IgD-negative memory B cell (primary cell): ENCODE results near the gene SHROOM1. TPM values are rescaled to one million over a fixed set of nuclear protein-coding genes. Genes with fewer than 3 reads are reported as not detected.

Source experiments
- H3K27ac Mint-ChIP-seq, 3 donors: one replicate each; pipeline ENCODE4 v1.8.0; 2020 to 2022; ENCODE audit warnings: mild to moderate bottlenecking in 3 of 3, mixed read lengths in 3 of 3, moderate library complexity in 1 of 3
- H3K27me3 Mint-ChIP-seq: one replicate; pipeline ENCODE4 v1.8.0; 2021; ENCODE audit warnings: mixed read lengths
- H3K36me3 Mint-ChIP-seq: one replicate; pipeline ENCODE4 v1.8.0; 2020; ENCODE audit warnings: mild to moderate bottlenecking, mixed read lengths
- H3K4me1 Mint-ChIP-seq, 3 donors: one replicate each; pipeline ENCODE4 v1.8.0; 2020 to 2022; ENCODE audit warnings: mixed read lengths in 3 of 3, mild to moderate bottlenecking in 1 of 3
- H3K4me3 Mint-ChIP-seq, 4 donors: one replicate each; pipeline ENCODE4 v1.8.0; 2020 to 2022; ENCODE audit warnings: mild to moderate bottlenecking in 4 of 4, mixed read lengths in 4 of 4, moderate library complexity in 3 of 4
- H3K9me3 Mint-ChIP-seq, 3 donors: one replicate each; pipeline ENCODE4 v1.8.0; 2020 to 2021; ENCODE audit warnings: mixed read lengths in 3 of 3, mild to moderate bottlenecking in 1 of 3
- polyA plus RNA-seq: library from polyadenylated mRNA; unstranded; fragments of 300-500 nt; fragmentation: Illumina TruSeq; gene quantifications from one replicate; pipeline ENCODE4 v1.2.3, GENCODE V29; 2021

The SHROOM1 gene, protein sequence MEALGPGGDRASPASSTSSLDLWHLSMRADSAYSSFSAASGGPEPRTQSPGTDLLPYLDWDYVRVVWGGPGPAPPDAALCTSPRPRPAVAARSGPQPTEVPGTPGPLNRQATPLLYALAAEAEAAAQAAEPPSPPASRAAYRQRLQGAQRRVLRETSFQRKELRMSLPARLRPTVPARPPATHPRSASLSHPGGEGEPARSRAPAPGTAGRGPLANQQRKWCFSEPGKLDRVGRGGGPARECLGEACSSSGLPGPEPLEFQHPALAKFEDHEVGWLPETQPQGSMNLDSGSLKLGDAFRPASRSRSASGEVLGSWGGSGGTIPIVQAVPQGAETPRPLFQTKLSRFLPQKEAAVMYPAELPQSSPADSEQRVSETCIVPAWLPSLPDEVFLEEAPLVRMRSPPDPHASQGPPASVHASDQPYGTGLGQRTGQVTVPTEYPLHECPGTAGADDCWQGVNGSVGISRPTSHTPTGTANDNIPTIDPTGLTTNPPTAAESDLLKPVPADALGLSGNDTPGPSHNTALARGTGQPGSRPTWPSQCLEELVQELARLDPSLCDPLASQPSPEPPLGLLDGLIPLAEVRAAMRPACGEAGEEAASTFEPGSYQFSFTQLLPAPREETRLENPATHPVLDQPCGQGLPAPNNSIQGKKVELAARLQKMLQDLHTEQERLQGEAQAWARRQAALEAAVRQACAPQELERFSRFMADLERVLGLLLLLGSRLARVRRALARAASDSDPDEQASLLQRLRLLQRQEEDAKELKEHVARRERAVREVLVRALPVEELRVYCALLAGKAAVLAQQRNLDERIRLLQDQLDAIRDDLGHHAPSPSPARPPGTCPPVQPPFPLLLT
- 0.70 TPM for polyA plus RNA-seq

DNA sequence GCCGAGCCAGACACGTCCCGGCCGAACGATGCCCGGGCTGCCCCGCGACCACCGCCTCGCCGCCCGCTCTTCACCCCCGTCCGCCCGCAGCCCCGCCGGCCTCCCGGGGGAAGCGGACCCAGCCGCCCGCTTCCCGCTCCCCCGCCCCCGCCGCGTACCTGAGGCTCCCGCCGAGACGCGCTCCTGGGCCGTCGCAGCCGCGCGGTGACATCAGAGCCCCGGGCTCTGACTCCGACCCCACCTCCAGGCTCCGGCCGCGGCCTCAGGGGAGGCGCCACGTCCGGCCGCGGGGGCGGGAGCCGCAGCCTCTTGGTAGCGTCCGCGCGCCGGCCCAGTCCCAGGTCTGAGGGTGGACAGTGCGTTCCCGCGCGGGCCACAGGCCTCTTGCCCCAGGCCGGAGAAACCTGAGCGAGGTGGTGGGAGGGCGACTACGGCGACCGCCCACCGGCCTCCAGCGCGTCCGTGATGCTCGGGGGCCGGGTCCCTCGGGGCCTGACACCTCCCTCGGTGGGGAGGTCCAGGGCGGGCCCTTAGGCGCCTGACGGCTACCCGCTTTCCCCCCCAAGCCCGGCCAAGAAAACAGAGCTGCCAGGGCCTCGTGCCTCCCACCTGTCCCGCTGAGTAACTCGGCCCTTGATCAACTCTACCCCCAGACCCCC is at the start of gene SHROOM1:
TSS of gene SHROOM1 (minus strand) at position 212 of the 659 bp plus-strand sequence. CDS start 4,507 bp downstream, outside the sequence.
- H3K36me3 Mint-ChIP-seq = no peaks in the 10 kb centered on the region
- peak within 1 kb of the TSS; percentile 88 to 95 (median 93) for H3K4me3 Mint-ChIP-seq
- peaks cover 25% of the 10 kb centered on the region for H3K27me3 Mint-ChIP-seq
- H3K27ac Mint-ChIP-seq = peak within 1 kb of the TSS; percentile 69 to 93 (median 82)
- no peaks in the 10 kb centered on the region for H3K9me3 Mint-ChIP-seq
- H3K4me1 Mint-ChIP-seq = peaks cover 5 to 6% (median 5%) of the 10 kb centered on the region in 3 donors

DNA sequence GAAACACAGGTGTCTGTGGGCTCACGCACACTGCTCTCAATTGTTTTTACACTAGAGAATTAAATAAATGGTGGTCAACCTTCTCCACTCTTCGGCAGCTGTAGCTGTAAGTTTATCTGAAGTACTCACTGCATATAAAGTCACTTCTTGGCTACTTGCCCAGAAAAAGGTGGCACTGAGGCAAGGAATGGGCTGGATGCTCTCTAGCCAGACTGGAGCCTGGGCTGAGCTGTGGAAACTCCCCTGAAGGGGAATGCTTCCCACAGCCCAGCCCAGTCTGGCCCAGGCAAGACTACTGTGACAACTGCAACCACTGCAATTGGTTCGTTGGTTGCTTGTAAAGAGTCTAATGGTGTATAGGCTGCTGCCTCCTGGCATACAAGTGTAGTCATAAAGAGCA is 47.5 kb upstream of the SHROOM1 start:
- no peak overlapping the region for H3K4me3 Mint-ChIP-seq

DNA sequence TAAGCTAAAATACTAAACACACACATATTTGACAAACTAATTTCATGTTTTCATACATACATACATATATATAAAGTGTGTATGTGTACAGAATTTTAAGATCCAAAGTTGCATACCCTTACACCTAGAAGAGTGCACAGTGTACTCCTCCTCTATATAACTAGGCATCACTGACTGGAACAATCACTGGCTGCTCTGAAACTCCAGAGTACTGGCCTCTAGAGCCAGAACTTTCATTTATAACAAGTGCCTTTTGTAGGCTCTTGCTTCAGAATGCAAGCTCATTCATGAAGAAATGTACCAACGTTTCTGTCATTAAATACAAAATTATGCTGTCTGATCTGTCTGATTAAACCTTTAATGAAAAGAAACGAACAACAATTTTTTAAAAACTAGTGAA is 47.0 kb upstream of the SHROOM1 start:
- Mint-ChIP-seq H3K27ac (no peak overlapping the region), H3K27me3 (no peaks in the 10 kb centered on the region), H3K36me3 (peaks cover 2% of the 10 kb centered on the region), H3K4me1 (no peaks in the 10 kb centered on the region), H3K9me3 (no peaks in the 10 kb centered on the region), H3K4me3 (no peak overlapping the region)

More for the DNA sequence above, 47.5 kb upstream of the SHROOM1 start:
- peaks cover 3% of the 10 kb centered on the region for H3K36me3 Mint-ChIP-seq
- no peaks in the 10 kb centered on the region for H3K27me3 Mint-ChIP-seq
- no peak overlapping the region for H3K27ac Mint-ChIP-seq
- H3K4me1 Mint-ChIP-seq = no peaks in the 10 kb centered on the region
- no peaks in the 10 kb centered on the region for H3K9me3 Mint-ChIP-seq

DNA sequence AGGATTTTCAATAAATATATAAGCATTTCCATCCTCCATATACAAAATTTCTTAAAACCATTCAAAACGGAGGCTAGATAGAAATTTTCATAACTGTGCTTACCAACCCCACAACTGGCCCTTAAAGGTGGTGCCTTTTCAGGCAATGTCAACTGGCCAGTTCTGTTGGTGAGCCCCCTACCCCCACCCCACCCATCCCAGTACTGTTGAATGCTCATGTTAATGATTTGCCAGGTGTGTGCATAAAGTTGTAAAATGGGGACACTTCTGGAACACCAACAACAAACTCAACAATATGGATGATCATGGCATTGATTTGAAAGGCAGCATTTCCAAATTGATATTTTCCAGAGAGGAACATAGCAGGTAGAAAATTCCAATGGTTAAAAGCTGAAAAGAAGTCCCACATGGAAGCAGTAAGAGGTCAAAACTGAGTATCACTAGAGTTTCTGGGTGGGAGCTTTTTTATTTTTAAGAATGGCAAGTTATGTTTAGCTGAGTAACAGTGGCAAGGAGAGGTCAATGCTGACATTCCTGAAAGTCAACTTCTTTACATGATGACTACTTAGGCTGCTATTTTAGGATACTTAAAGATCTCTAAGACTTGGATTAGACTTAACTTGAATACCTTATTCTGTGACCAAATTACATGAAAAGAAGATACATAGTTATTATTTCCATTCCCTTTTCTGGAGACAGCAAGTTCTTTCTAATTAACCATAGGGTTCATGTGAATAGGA is 45.7 kb upstream of the SHROOM1 start:
- Mint-ChIP-seq H3K4me3 (no peak overlapping the region), H3K27me3 (no peaks in the 10 kb centered on the region), H3K9me3 (no peaks in the 10 kb centered on the region), H3K36me3 (peaks cover 2% of the 10 kb centered on the region), H3K4me1 (no peaks in the 10 kb centered on the region), H3K27ac (no peak overlapping the region)

DNA sequence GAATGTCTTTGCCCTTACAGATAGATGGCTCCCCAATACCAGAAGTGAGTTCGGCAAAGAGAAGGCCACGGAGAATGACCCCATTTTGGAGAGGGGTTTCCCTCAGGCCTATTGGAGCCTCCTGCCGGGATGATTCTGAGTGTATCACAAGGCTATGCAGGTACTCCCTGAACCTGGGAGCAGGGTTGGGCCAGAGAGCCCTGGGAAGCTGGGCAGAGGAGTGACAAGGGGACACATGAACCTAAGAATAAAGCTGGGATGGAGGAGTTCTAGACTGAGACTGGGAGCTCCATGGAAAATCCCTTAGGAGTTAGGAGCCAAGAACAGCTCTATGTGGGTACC is 43.5 kb upstream of the SHROOM1 start:
- H3K27me3 Mint-ChIP-seq = no peaks in the 10 kb centered on the region
- H3K36me3 Mint-ChIP-seq = peaks cover 2% of the 10 kb centered on the region
- H3K4me1 Mint-ChIP-seq = peaks cover 0 to under 1% (median 0%) of the 10 kb centered on the region in 3 donors
- no peak overlapping the region for H3K4me3 Mint-ChIP-seq
- no peaks in the 10 kb centered on the region for H3K9me3 Mint-ChIP-seq
- no peak overlapping the region for H3K27ac Mint-ChIP-seq

DNA sequence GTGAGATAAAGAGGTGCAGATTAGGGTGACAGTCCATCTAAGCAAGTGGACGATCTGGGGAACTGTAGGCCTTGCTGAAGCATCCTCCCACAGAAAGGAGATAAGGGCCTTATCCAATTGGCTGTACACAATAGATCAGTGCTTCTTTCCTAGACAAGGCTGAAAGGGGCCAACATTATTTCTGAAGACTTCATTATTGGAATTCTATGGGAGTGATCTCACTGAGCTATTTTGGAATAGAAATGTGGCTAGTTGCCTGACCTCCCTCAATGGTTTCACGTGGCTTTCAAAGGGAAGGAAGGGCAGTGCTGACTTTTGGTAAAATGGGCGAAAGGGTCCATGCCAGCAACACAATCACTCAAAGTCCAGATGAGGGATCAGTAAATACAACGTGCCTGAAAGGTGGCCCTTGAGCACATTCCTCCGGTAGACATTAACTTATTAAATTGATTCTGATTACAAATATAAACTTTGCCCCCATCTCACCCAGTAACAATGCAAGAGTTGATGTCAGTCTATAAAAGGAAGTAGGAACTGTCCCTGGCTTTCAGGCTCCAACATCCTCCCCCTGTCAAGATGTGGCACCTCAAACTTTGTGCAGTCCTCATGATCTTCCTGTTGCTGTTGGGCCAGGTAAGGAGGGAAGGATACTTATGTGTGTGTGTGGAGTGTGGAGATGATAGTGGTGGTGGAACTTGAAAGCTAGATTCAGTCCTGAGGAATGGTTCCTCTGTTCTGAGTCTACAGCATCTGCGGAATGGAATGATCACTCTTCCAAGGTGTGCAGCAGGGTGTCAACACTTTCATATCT is 42.9 kb upstream of the SHROOM1 start, which contains the start of gene LEAP2:
TSS of gene LEAP2 (plus strand) at position 550 of the 811 bp plus-strand sequence. CDS start at position 577, 27 bp downstream.
- H3K27me3 Mint-ChIP-seq = no peaks in the 10 kb centered on the region
- H3K4me1 Mint-ChIP-seq = peaks cover 0 to 2% (median 0%) of the 10 kb centered on the region in 3 donors
- no peaks in the 10 kb centered on the region for H3K9me3 Mint-ChIP-seq
- peaks cover 1% of the 10 kb centered on the region for H3K36me3 Mint-ChIP-seq
- peak within 1 kb of the TSS in 1 of 3 donors; percentile 39 for H3K27ac Mint-ChIP-seq
- peak within 1 kb of the TSS in 1 of 4 donors; percentile 52 for H3K4me3 Mint-ChIP-seq

DNA sequence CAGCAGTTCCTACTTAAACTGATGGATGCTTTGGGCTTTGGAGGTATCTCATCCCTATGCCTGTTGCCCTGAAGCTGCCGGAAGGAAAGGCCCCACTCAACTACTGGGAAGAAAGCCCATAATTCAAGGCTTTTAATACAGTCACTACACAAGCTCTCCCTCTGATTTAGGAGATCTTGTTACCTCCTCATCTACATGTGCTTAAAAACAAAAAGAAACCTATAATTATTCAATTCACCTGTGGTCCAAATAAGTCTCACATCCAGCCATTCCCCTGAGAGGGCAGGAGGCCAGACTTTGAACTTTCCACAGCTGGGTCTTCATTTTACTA is 42.3 kb upstream of the SHROOM1 start:
- Mint-ChIP-seq H3K4me3 (peak overlapping the region in 1 of 4 donors; percentile 52), H3K27me3 (no peaks in the 10 kb centered on the region), H3K4me1 (peaks cover 0 to 3% (median 2%) of the 10 kb centered on the region in 3 donors), H3K9me3 (no peaks in the 10 kb centered on the region), H3K36me3 (no peaks in the 10 kb centered on the region), H3K27ac (peak overlapping the region in 1 of 3 donors; percentile 39)

DNA sequence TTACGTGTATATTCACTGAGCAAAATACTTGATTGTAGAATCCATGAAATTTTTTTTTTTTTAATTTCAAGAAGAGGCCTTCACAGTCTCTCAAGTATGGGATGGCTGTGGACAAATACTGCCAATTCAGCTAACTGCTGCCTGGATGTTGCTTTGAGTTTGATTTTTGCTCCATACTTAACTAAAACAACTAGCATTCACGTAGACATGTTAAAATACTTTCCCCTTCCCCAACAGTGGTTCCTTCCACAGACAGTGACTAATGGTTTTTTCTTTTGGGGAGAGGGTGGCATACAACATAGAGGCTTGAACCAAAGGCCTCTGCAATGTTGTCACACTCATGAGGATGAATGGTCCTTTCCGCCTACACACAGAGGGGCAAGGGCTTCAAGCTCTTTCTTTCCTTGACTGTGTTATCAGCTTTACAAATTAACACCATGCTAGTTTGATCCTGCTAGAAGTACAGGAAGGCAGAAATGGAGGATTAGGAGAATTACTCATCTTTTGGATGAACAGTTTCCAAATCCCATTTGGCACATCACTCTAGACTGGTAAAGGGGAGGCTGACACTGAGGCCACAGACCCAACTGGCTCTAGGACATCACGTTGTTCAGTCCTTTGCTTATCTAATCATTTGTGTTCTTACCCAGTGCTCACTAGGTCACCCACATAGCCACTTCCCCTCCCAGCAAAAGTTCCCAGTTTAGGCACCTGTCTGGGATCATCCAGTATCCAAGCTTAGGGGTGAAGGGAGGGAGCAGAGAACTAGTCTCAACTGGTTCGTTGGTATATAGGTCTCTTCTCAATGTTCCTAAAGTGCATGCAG is 41.2 kb upstream of the SHROOM1 start:
- Mint-ChIP-seq H3K27me3 (no peaks in the 10 kb centered on the region), H3K4me3 (no peak overlapping the region), H3K9me3 (no peaks in the 10 kb centered on the region), H3K36me3 (no peaks in the 10 kb centered on the region), H3K27ac (no peak overlapping the region), H3K4me1 (peaks cover under 1 to 10% (median 10%) of the 10 kb centered on the region in 3 donors)

DNA sequence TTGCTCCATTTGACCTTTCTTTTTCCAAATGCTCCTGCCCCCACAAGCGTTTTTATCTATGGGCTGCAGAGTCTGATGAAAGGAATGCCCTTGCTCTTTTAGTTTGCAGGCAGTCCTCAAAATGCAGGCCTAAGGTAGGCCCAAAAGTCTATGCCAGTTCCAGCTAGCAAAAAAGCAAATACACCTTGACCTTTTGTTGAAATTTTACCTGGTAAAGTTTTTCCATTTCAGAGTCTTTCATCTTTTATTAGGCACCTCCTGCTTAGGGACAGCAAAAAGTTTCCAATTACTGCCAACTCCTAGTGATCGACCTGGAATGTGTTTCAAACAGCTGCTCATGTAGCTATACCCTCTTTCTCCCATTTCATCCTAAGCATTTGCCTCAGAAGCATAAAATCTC is 40.4 kb upstream of the SHROOM1 start:
- peaks cover 6 to 17% (median 14%) of the 10 kb centered on the region in 3 donors for H3K4me1 Mint-ChIP-seq
- H3K27ac Mint-ChIP-seq = no peak overlapping the region
- peak overlapping the region in 1 of 4 donors; percentile 61 for H3K4me3 Mint-ChIP-seq
- H3K27me3 Mint-ChIP-seq = no peaks in the 10 kb centered on the region
- no peaks in the 10 kb centered on the region for H3K9me3 Mint-ChIP-seq
- H3K36me3 Mint-ChIP-seq = no peaks in the 10 kb centered on the region

DNA sequence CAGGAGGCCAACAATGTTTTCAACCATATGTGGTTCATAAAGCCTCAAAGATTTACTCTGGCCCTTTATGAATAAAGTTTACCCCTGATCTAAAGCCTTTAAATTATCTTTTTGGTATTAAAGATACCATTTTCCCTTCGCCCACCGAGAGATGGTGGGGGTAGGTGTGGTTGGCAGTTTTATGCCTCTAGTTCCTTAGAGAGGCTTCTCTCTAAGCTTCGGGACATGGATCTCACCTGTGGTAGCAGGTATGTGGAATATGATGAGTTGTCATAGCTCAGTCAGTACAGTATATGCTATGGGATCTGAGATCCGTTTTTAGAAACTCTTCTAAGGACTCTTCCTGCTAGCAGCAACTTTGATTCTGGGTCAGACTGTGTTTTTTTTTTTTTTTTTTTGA is 38.3 kb upstream of the SHROOM1 start:
- Mint-ChIP-seq H3K27ac (peak overlapping the region in 2 of 3 donors; percentile 91 to 99), H3K27me3 (no peaks in the 10 kb centered on the region), H3K36me3 (no peaks in the 10 kb centered on the region), H3K4me1 (peaks cover 13 to 23% (median 16%) of the 10 kb centered on the region in 3 donors), H3K9me3 (no peaks in the 10 kb centered on the region), H3K4me3 (peak overlapping the region in 3 of 4 donors; percentile 33 to 95 (median 43))

DNA sequence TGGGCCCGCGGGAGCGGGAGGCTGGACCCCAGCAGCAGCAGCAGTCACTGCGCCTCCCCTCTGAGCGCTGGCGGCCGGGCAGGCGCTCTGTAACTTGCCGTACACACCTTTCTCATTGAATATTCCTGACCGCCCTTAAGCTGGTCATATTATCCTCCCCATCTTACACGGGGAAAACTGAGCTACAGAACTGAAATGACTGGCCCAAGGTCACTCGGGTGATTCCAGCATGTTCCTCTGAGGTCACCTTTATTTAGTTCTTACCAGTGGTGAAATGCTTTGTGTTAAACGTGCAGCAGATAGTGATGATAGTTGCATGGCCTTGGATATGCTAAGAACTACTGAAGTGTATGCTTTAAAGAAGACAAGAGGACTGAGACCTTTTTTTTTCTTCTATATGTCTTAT is 36.6 kb upstream of the SHROOM1 start:
- H3K4me1 Mint-ChIP-seq = peaks cover 13 to 23% (median 16%) of the 10 kb centered on the region in 3 donors
- H3K27me3 Mint-ChIP-seq = no peaks in the 10 kb centered on the region
- peak overlapping the region; percentile 91 to 100 (median 99) for H3K27ac Mint-ChIP-seq
- H3K9me3 Mint-ChIP-seq = no peaks in the 10 kb centered on the region
- H3K36me3 Mint-ChIP-seq = no peaks in the 10 kb centered on the region
- peak overlapping the region; percentile 95 to 100 (median 98) for H3K4me3 Mint-ChIP-seq

DNA sequence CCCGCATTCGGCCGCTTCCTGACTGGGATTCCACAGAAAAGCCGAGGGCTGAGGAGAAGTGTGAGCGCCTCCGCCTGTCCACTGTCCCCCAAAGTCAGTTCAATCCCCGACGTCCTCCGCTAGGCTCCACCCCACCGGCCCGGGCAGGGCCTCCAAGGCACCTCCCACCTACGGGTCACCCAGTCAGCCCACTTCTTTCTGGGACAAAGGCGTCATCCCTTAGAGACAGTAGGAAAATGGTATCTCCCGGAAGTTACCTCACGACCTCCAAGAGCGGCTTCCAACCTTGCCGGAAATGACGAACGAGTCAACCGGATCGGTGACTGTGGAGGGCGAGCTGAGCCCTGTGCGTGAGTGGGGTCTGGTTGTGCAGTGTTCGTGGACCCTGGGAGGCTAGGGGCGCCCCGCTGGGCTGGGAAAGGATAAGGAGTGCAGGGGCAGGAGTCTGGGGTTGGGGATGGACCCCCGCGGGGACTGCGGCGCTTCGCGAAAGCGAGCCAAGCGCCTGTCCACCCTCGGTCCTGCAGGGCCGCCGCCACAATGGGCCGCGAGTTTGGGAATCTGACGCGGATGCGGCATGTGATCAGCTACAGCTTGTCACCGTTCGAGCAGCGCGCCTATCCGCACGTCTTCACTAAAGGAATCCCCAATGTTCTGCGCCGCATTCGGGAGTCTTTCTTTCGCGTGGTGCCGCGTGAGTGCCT is 36.0 kb upstream of the SHROOM1 start, which contains the start of the genes GDF9 and UQCRQ:
TSS of gene GDF9 (minus strand) at position 128 of the 704 bp plus-strand sequence. CDS start 1,936 bp downstream, outside the sequence.
TSS of gene UQCRQ (plus strand) at position 301 of the 704 bp plus-strand sequence. CDS start at position 541, 240 bp downstream.
- Mint-ChIP-seq H3K27me3 (no peaks in the 10 kb centered on the region), H3K4me1 (peaks cover 13 to 23% (median 16%) of the 10 kb centered on the region in 3 donors), H3K4me3 (peak within 1 kb of the TSS; percentile 95 to 100 (median 98)), H3K27ac (peak within 1 kb of the TSS; percentile 91 to 100 (median 99)), H3K36me3 (no peaks in the 10 kb centered on the region), H3K9me3 (no peaks in the 10 kb centered on the region)
